IPS-18c (cell line): ENCODE results near the gene HDAC7.

ENCODE experiments used
- H3K4me3 ChIP-seq: 2 replicates; pipeline ENCODE4 v1.7.0; 2013; ENCODE audit warnings: low read depth, mild to moderate bottlenecking, low read length, moderate library complexity; ENCODE audit not compliant: insufficient read depth
- H3K9me3 ChIP-seq: one replicate; pipeline ENCODE4 v1.6.1; 2013; ENCODE audit warnings: mild to moderate bottlenecking, low read length, moderate library complexity; ENCODE audit not compliant: control insufficient read depth, insufficient read depth

HDAC7 gene

GRCh38 chr12:47781479-47782371, 38.0 kb downstream of the HDAC7 start:
- peaks cover 2% of the 10 kb centered on the region for H3K9me3 ChIP-seq
- no peak overlapping the region for H3K4me3 ChIP-seq

- H3K9me3 ChIP-seq, result no peaks in the 10 kb centered on the region
- H3K4me3 ChIP-seq, result 0 out of 2 replicates have a peak overlapping the region, but pooled peaks have one; percentile 17
Observed at GRCh38 chr12:47779943-47780504, 39.7 kb downstream of the HDAC7 start.

- no peaks in the 10 kb centered on the region for H3K9me3 ChIP-seq
- H3K4me3 ChIP-seq, result 0 out of 2 replicates have a peak overlapping the region, but pooled peaks have one; percentile 17
Observed at GRCh38 chr12:47779301-47779942, 40.3 kb downstream of the HDAC7 start.

DNA sequence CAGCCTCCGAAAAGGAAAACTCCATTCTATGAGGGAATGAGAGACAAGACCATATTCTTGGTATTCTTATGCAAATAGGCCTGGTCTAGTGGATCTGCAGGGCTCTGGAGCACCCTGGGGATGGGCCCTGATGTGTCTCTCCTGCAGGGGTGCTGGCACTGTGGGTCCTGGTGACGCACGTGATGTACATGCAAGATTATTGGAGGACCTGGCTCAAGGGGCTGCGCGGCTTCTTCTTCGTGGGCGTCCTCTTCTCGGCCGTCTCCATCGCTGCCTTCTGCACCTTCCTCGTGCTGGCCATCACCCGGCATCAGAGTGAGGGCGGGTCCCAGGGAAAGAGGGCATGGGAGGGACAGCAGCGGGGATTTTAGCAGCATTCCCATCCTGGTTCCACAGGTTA, 40.8 kb downstream of the HDAC7 start:
- no peak overlapping the region; the same call in 1 of the 2 replicates for H3K4me3 ChIP-seq
- H3K9me3 ChIP-seq, result no peaks in the 10 kb centered on the region

DNA sequence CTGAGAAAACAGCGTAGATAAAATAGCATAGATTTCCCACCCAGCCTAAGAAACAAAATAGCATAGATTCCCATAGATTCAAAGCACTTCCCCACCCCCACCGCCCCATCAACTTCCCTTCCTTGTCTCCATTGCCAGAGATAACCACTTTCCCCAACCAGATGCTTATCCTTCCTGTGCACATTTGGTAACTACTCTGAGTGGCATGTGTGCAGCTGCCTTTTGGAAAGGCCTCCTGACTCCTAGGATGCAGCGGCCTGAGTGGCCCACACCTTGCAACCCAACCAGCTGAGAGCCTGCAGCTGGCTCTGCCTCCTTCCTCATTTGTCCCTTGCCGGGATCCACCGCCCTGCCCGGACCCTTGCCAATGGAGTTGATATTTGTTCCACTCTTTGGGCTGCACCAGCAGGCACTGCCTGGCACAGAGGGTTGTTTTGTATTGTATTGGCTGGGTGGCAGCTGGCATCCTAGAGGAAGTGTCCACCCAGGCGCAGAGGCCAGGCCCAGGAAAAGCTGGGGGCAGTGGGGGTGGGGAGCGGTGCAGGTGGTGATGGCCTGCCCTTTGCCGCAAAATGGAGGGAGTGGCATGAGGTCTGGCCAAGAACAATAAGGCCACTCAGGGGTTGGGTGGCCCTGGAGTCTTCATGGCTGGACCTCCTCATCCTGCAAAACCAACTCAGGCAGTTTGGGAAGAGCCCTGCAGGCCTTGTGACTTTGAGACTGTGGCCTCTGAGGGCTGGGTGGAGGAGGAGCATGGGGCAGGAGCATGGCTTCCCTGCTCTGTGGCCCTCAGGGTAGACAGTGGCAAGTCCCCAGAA, 41.8 kb downstream of the HDAC7 start:
- H3K9me3 ChIP-seq, result no peaks in the 10 kb centered on the region
- no peak overlapping the region for H3K4me3 ChIP-seq

GRCh38 chr12:47777151-47777550, 42.6 kb downstream of the HDAC7 start:
- H3K4me3 ChIP-seq, result no peak overlapping the region
- no peaks in the 10 kb centered on the region for H3K9me3 ChIP-seq

DNA sequence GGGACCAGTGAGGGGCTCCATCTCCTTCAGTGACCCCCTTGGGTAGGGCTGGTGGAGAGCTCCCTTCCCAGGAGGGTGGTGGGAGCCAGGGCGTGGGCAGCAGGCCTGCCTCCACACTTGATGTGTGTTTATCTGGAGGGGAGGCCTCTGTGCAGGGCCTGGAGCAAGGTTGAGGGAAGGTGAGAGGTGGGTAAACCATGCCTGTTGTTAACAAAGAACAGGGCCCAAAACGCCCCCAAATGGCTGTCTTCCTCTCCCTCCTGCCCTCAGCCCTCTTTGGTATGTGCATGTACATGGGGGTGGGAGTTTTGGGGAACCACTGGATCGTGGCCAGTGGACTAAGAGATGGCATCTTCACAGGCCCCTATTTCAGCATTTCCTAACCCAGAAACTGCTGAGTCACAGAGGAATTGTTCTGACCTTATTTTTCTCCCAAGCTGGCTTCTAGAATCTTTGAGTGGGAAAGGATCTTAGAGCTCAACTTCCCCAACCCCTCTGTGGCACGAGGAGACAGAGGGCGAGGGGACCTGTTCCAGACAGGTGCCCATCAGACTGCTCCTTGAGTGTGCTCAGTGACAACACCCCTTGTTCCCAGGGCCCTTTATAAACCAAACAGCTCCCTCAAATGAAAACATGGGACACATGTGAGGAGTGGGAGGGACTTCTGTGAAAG, 43.1 kb downstream of the HDAC7 start:
- H3K4me3 ChIP-seq, result no peak overlapping the region
- no peaks in the 10 kb centered on the region for H3K9me3 ChIP-seq

- Histone ChIP-seq H3K4me3 (no peak overlapping the region; the same call in 1 of the 2 replicates), H3K9me3 (no peaks in the 10 kb centered on the region)
Observed at GRCh38 chr12:47775100-47775911, 44.4 kb downstream of the HDAC7 start.

DNA sequence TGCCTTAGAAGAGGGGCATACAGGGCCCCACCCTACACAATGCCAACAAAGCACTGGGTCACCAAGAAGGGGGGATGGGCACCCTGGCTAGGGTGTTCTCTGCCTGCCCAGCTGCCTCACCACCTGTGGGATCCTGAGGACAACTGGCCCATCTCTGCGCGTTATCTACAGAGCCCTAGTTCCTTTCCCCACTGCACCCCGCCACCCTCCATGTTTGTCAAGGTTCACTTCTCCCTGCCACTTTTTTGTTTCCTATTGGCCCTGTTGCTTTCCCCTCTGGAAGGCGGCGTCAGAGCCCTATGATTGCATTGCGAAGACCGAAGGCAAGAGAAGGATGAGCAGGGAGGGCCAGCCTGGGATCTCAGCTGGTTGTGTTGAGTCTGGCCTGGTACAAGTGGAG, 45.0 kb downstream of the HDAC7 start:
- Histone ChIP-seq H3K9me3 (no peaks in the 10 kb centered on the region), H3K4me3 (no peak overlapping the region)

- H3K9me3 ChIP-seq, result no peaks in the 10 kb centered on the region
- H3K4me3 ChIP-seq, result peak overlapping the region; percentile 78
Observed at GRCh38 chr12:47773858-47774580, 45.7 kb downstream of the HDAC7 start.

GRCh38 chr12:47773062-47773857, 46.4 kb downstream of the HDAC7 start, which contains the start of gene SLC48A1:
Gene SLC48A1 (plus strand): TSS chr12:47773238. CDS start chr12:47773305, 67 bp downstream.
- Histone ChIP-seq H3K9me3 (no peaks in the 10 kb centered on the region), H3K4me3 (peak within 1 kb of the TSS; percentile 78)

GRCh38 chr12:47772738-47773061, 47.0 kb downstream of the HDAC7 start:
- peak overlapping the region; percentile 28; the same call in 1 of the 2 replicates for H3K4me3 ChIP-seq

DNA sequence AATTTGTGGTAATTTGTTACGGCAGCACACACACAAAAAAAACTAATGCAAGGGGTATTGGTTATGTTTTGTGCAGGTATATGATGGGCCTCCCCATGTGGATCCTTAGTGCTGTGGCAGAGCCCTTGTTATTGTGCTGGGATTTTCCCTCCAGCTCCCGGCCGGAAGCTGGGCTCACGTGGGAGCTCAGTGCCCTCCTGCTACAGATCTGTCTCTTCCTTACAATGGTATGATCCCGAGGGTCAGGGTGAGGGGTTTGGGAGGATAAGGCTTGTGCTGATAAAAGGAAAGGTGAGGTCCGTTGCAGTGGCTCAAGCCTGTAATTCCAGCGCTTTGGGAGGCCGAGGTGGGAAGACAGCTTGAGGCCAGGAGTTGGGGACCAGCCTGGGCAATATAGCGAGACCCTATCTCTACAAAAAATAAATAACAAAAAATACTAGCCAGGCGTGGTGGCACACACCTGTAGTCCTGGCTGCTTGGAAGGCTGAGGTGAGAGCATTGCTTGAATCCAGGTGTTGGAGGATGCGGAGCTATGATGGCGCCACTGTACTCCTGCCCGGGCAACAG, 47.5 kb downstream of the HDAC7 start:
- H3K4me3 ChIP-seq, result 0 out of 2 replicates have a peak overlapping the region, but pooled peaks have one; percentile 28
- peaks cover 2% of the 10 kb centered on the region for H3K9me3 ChIP-seq

More at GRCh38 chr12:47772738-47773061, 47.0 kb downstream of the HDAC7 start:
- peaks cover 2% of the 10 kb centered on the region for H3K9me3 ChIP-seq

DNA sequence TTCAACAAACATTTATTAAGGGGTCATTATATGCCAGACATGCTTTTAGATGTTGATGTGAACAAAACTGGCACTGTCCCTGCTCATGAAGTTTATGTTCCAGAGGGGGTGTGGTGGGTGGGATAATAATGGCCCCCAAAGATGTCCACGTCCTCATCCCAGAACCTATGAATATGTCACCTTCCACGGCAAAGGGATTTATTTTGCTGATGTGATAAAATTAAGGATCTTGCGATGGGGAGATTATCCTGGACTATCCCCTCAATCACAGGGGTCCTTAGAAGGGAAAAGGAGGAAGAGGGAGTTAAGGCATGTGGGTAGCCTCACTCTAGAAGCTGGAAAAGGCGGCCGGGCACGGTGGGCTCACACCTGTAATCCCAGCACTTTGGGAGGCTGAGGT, 48.4 kb downstream of the HDAC7 start:
- no peak overlapping the region for H3K4me3 ChIP-seq
- H3K9me3 ChIP-seq, result peaks cover 2% of the 10 kb centered on the region
